SK-N-SH (cell line): ENCODE results near the gene OPN1SW. TPM values are rescaled to one million over a fixed set of nuclear protein-coding genes. Genes with fewer than 3 reads are reported as not detected.

Experiments
- CTCF ChIA-PET: fragments of 300-600, 350-600 bp; formaldehyde crosslinking; extraction: SDS; loops from one replicate; lab custom pipeline; 2021; lab: Yijun Ruan, JAX
- POLR2A ChIA-PET: fragments of 350-600 bp; sonication (Branson Sonifier 250); formaldehyde crosslinking; extraction: SDS; loops from one replicate; lab custom pipeline; 2020; ENCODE audit warnings: antibody characterized with exemption, inconsistent platforms; lab: Yijun Ruan, JAX
- DNase-seq: peaks from one replicate; pipeline ENCODE4 v3.0.0; 2012
- H2AFZ ChIP-seq: fragments of 200-600 bp; sonication (generic); 2 replicates; pipeline ENCODE4 v1.8.1; 2016; ENCODE audit warnings: antibody characterized with exemption, mild to moderate bottlenecking, low read depth
- H3F3A ChIP-seq: fragments of 200-600 bp; sonication (generic); replicated peaks from 2 replicates; pipeline ENCODE3; 2016; ENCODE audit warnings: antibody characterized with exemption, mild to moderate bottlenecking; ENCODE audit not compliant: insufficient read depth
- H3K27ac ChIP-seq, 2 experiments: fragments of 200-500 bp in 1 of 2; fragments of 200-600 bp in 1 of 2; sonication (Bioruptor generic) in 1 of 2; sonication (generic), shearing (Covaris generic) in 1 of 2; 2 replicates each; pipeline versions ENCODE4 v1.5.1 to v1.6.1; 2014 to 2016; ENCODE audit warnings: low read depth in 2 of 2, inconsistent platforms in 1 of 2, low read length in 1 of 2, mild to moderate bottlenecking in 1 of 2, mixed read lengths in 1 of 2
- H3K27me3 ChIP-seq: fragments of 200-600 bp; sonication (generic), shearing (Covaris generic); 2 replicates; pipeline ENCODE4 v1.6.1; 2016; ENCODE audit warnings: mixed run types; ENCODE audit not compliant: insufficient read depth
- H3K36me3 ChIP-seq, 2 experiments: fragments of 200-500 bp in 1 of 2; fragments of 200-600 bp in 1 of 2; sonication (Bioruptor generic) in 1 of 2; sonication (generic) in 1 of 2; replicated peaks in 1 of 2; 2 replicates each; pipeline versions ENCODE3 to v1.5.1; 2014 to 2016; ENCODE audit warnings: low read length in 1 of 2, mild to moderate bottlenecking in 1 of 2; ENCODE audit not compliant: insufficient read depth in 2 of 2, control insufficient read depth in 1 of 2
- H3K4me1 ChIP-seq, 2 experiments: fragments of 200-500 bp in 1 of 2; fragments of 200-600 bp in 1 of 2; sonication (Bioruptor generic) in 1 of 2; sonication (generic), shearing (Covaris generic) in 1 of 2; 2 replicates each; pipeline versions ENCODE4 v1.5.1 to v1.6.1; 2014 to 2016; ENCODE audit warnings: low read depth in 1 of 2, low read length in 1 of 2, mixed run types in 1 of 2; ENCODE audit not compliant: insufficient read depth in 2 of 2, control insufficient read depth in 1 of 2
- H3K4me2 ChIP-seq: fragments of 200-600 bp; sonication (generic), shearing (Covaris generic); 2 replicates; pipeline ENCODE4 v1.6.1; 2017; ENCODE audit warnings: mixed run types
- H3K4me3 ChIP-seq, 2 experiments: fragments of 200-500 bp in 1 of 2; fragments of 200-600 bp in 1 of 2; sonication (Bioruptor generic) in 1 of 2; sonication (generic), shearing (Covaris generic) in 1 of 2; 2 replicates each; pipeline versions ENCODE4 v1.5.1 to v1.8.1; 2014 to 2016; ENCODE audit warnings: low read depth in 2 of 2, inconsistent platforms in 1 of 2, low read length in 1 of 2, mild to moderate bottlenecking in 1 of 2, mixed read lengths in 1 of 2, moderate library complexity in 1 of 2
- H3K79me2 ChIP-seq: fragments of 200-600 bp; sonication (generic); 2 replicates; pipeline ENCODE4 v1.8.1; 2017; ENCODE audit warnings: mild to moderate bottlenecking; ENCODE audit not compliant: insufficient read depth
- H3K9ac ChIP-seq: fragments of 200-600 bp; sonication (generic); 2 replicates; pipeline ENCODE4 v1.6.1; 2017; ENCODE audit warnings: mixed run types
- H3K9me2 ChIP-seq: fragments of 200-600 bp; sonication (generic); 2 replicates; pipeline ENCODE4 v1.6.1; 2017; ENCODE audit warnings: mixed run types
- H3K9me3 ChIP-seq: fragments of 200-600 bp; sonication (generic); 2 replicates; pipeline ENCODE4 v1.6.1; 2017; ENCODE audit warnings: mixed run types, mild to moderate bottlenecking, moderate library complexity
- H4K20me1 ChIP-seq: fragments of 200-600 bp; sonication (generic); 2 replicates; pipeline ENCODE4 v1.6.1; 2017; ENCODE audit warnings: mild to moderate bottlenecking, mixed run types; ENCODE audit not compliant: insufficient read depth
- FOSL2 ChIP-seq: IDR thresholded peaks from 2 replicates; pipeline ENCODE4 v1.4.0; 2012; ENCODE audit warnings: low read depth, mild to moderate bottlenecking, moderate library complexity, borderline replicate concordance
- NFIC ChIP-seq: IDR thresholded peaks from 2 replicates; pipeline ENCODE4 v1.4.0; 2012; ENCODE audit warnings: borderline replicate concordance
- USF1 ChIP-seq: IDR thresholded peaks from 2 replicates; pipeline ENCODE4 v1.4.0; 2012; ENCODE audit warnings: low read depth, borderline replicate concordance
- USF2 ChIP-seq: fragments of 150-350 bp; IDR thresholded peaks from 2 replicates; pipeline ENCODE4 v1.6.1; 2017; ENCODE audit warnings: antibody characterized with exemption, low read length, low read depth, borderline replicate concordance
- WGBS: methylation state at CpG from one replicate; pipeline ENCODE4 v1.1.6; 2017; ENCODE audit warnings: low lambda C conversion rate; 5-methylcytosine and 5-hydroxymethylcytosine counted together
- polyA plus RNA-seq, 3 experiments: library from polyadenylated mRNA; depleted of rRNA; stranded (reverse); fragments of >200 nt; gene quantifications; 2 replicates each; pipeline ENCODE4 v1.2.3, GENCODE V29; 2012
- small RNA-seq, 7 experiments: library from RNA; depleted of rRNA; stranded (forward); fragments of <200 nt; gene quantifications; one replicate each; pipeline ENCODE3, GENCODE V24; 2012

The OPN1SW gene
- polyA plus RNA-seq, 1 of the 3 experiments (the other 2 are of a cell fraction), result 0.05 TPM

GRCh38 chr7:128725531-128725930 is 50.1 kb downstream of the OPN1SW start:
- 44% methylated on average over 2 of the region's 2 CpGs for WGBS
- TF ChIP-seq FOSL2, result no peak
- peak; percentile 61; the same call in 1 of the 2 replicates for TF ChIP-seq USF1
- H3F3A ChIP-seq, result no peaks in the 10 kb centered on the region
- no peaks in the 10 kb centered on the region for H3K27me3 ChIP-seq
- H3K36me3 ChIP-seq, result no peaks in the 10 kb centered on the region
- H4K20me1 ChIP-seq, result no peaks in the 10 kb centered on the region
- H3K27ac ChIP-seq, result no peak overlapping the region
- no peak overlapping the region for H3K4me3 ChIP-seq
- H3K9me2 ChIP-seq, result no peaks in the 10 kb centered on the region
- CTCF ChIA-PET, result interaction anchor here (0.7 to 2.8 kb wide), 5 partner anchors 9 to 158 kb away, joined by 3 to 9 read pairs (median 6); partner anchors contain the start of gene CALU
- H3K79me2 ChIP-seq, result no peaks in the 10 kb centered on the region
- no peak overlapping the region for H3K4me2 ChIP-seq
- DNase-seq, result no peak
- no peak overlapping the region for H2AFZ ChIP-seq
- H3K9ac ChIP-seq, result no peak overlapping the region
- POLR2A ChIA-PET, result no interaction called here
- no peaks in the 10 kb centered on the region for H3K9me3 ChIP-seq
- H3K4me1 ChIP-seq, result no peaks in the 10 kb centered on the region

GRCh38 chr7:128724743-128725142 is 50.9 kb downstream of the OPN1SW start:
- no peak overlapping the region for H3K9ac ChIP-seq
- no peaks in the 10 kb centered on the region for H3K9me3 ChIP-seq
- no peaks in the 10 kb centered on the region for H3K9me2 ChIP-seq
- WGBS, result 74% methylated on average over 5 of the region's 5 CpGs
- no peak for DNase-seq
- TF ChIP-seq USF2 (no peak), NFIC (no peak), USF1 (no peak)
- H3K79me2 ChIP-seq, result no peaks in the 10 kb centered on the region
- no peaks in the 10 kb centered on the region for H3K4me1 ChIP-seq
- H3K27me3 ChIP-seq, result no peaks in the 10 kb centered on the region
- H4K20me1 ChIP-seq, result no peaks in the 10 kb centered on the region
- CTCF ChIA-PET, result interaction anchor here (0.7 to 2.8 kb wide), 5 partner anchors 10 to 159 kb away, joined by 3 to 9 read pairs (median 6); partner anchors contain the start of gene CALU
- no peak overlapping the region for H3K4me2 ChIP-seq
- no peak overlapping the region for H3K4me3 ChIP-seq
- H2AFZ ChIP-seq, result no peak overlapping the region
- no peaks in the 10 kb centered on the region for H3F3A ChIP-seq
- no peaks in the 10 kb centered on the region for H3K36me3 ChIP-seq
- no peak overlapping the region for H3K27ac ChIP-seq
- POLR2A ChIA-PET, result no interaction called here

Small RNAs within 50 kb of the gene (small RNA-seq; reads per million reads assigned to genes)
- gene RN7SL81P, result 0 reads per million in 7 experiments

Other genes starting within 250 kb of the OPN1SW start
- 1.2 TPM in 2 replicates for gene GARIN1A, start 103.5 kb downstream of the OPN1SW start, polyA plus RNA-seq (2012; rRNA removed)
- 195 and 294 TPM in 2 replicates for gene CALU, start 36.4 kb downstream of the OPN1SW start, polyA plus RNA-seq (2012; rRNA removed)
- 48.4 and 65.3 TPM in 2 replicates for gene CCDC136, start 16.2 kb upstream of the OPN1SW start, polyA plus RNA-seq (2012; rRNA removed)
- 22.5 and 43.7 TPM in 2 replicates for gene FLNC, start 54.6 kb upstream of the OPN1SW start, polyA plus RNA-seq (2012; rRNA removed)
- 437 and 495 TPM in 2 replicates for gene ATP6V1F, start 87.1 kb upstream of the OPN1SW start, polyA plus RNA-seq (2012; rRNA removed)
- gene KCP, start 134.9 kb upstream of the OPN1SW start, polyA plus RNA-seq (2012; rRNA removed), result not detected in 2 replicates
- gene IRF5, start 162.1 kb upstream of the OPN1SW start, polyA plus RNA-seq (2012; rRNA removed), result 0.62 and 1.0 TPM in 2 replicates